ENCODE measurements around the gene EPHX1. TPM values are rescaled to one million over a fixed set of nuclear protein-coding genes. Genes with fewer than 3 reads are reported as not detected.

EPHX1 gene
- total RNA-seq, 4 donors from 2014 or later, result 28.9 to 109 (median 59.9) TPM

GRCh38 chr1:225852413-225853124 is 42.6 kb downstream of the EPHX1 start:
- DNase-seq, result no peak
- peaks cover 0 to 27% (median 22%) of the 10 kb centered on the region in 4 donors for H3K4me1 ChIP-seq
- no peaks in the 10 kb centered on the region for H3K9me3 ChIP-seq
- H3K36me3 ChIP-seq, result peaks cover 0 to 44% (median 0%) of the 10 kb centered on the region in 3 donors
- H3K4me3 ChIP-seq, result no peak overlapping the region
- H3K27ac ChIP-seq, result peak overlapping the region in 1 of 4 donors; percentile 36
- H3K27me3 ChIP-seq, result no peaks in the 10 kb centered on the region
- TF ChIP-seq CTCF (IDR thresholded peaks at IDR 0.05), result no peak
- TF ChIP-seq POLR2A (IDR thresholded peaks at IDR 0.05), result no peak

- H3K27ac ChIP-seq, result no peak overlapping the region
- H3K27me3 ChIP-seq, result no peaks in the 10 kb centered on the region
- peaks cover 0 to 49% (median 0%) of the 10 kb centered on the region in 3 donors for H3K36me3 ChIP-seq
- H3K4me1 ChIP-seq, result peaks cover 0 to 21% (median 15%) of the 10 kb centered on the region in 4 donors
- H3K9me3 ChIP-seq, result no peaks in the 10 kb centered on the region
- DNase-seq, result no peak
- no peak for TF ChIP-seq CTCF (IDR thresholded peaks at IDR 0.05)
- TF ChIP-seq POLR2A (IDR thresholded peaks at IDR 0.05), result no peak
- no peak overlapping the region for H3K4me3 ChIP-seq
These were observed 43.5 kb downstream of the EPHX1 start for GRCh38 chr1:225853441-225853840.

- Histone ChIP-seq H3K9me3 (no peaks in the 10 kb centered on the region), H3K27ac (peak overlapping the region in 1 of 4 donors; percentile 10), H3K27me3 (no peaks in the 10 kb centered on the region), H3K4me1 (peaks cover 0 to 11% (median 6%) of the 10 kb centered on the region in 4 donors), H3K4me3 (no peak overlapping the region), H3K36me3 (peaks cover 0 to 71% (median 0%) of the 10 kb centered on the region in 3 donors)
- TF ChIP-seq CTCF (IDR thresholded peaks at IDR 0.05) (peak in 1 of 6 experiments; percentile 14), POLR2A (IDR thresholded peaks at IDR 0.05) (no peak)
- no peak for DNase-seq
These were observed 45.8 kb downstream of the EPHX1 start for GRCh38 chr1:225855503-225856300.

GRCh38 chr1:225857256-225857655 is 47.3 kb downstream of the EPHX1 start:
- Histone ChIP-seq H3K9me3 (no peaks in the 10 kb centered on the region), H3K27ac (no peak overlapping the region), H3K4me3 (no peak overlapping the region), H3K27me3 (no peaks in the 10 kb centered on the region), H3K4me1 (peaks cover 0 to 3% (median 2%) of the 10 kb centered on the region in 4 donors), H3K36me3 (peaks cover 0 to 83% (median 0%) of the 10 kb centered on the region in 3 donors)
- no peak for DNase-seq
- TF ChIP-seq POLR2A (IDR thresholded peaks at IDR 0.05) (no peak), CTCF (IDR thresholded peaks at IDR 0.05) (no peak)

GRCh38 chr1:225859151-225859550 is 49.2 kb downstream of the EPHX1 start:
- Histone ChIP-seq H3K27me3 (no peaks in the 10 kb centered on the region), H3K27ac (no peak overlapping the region), H3K4me3 (no peak overlapping the region), H3K9me3 (no peaks in the 10 kb centered on the region), H3K4me1 (no peaks in the 10 kb centered on the region), H3K36me3 (peaks cover 0 to 87% (median 0%) of the 10 kb centered on the region in 3 donors)
- TF ChIP-seq POLR2A (IDR thresholded peaks at IDR 0.05) (no peak), CTCF (IDR thresholded peaks at IDR 0.05) (no peak)
- no peak for DNase-seq

Data from Peyer's patch (tissue), 4 donors.